GM04503 (cell line): ENCODE data around the gene TTC21B.

Experiments
- DNase-seq: peaks from one replicate; pipeline ENCODE4 v3.0.0-alpha.2; 2012; ENCODE audit warnings: low read depth

TTC21B gene

GRCh38 chr2:165924946-165925345 is 28.6 kb downstream of the TTC21B start:
- no peak for DNase-seq

- no peak for DNase-seq
These were observed 32.8 kb downstream of the TTC21B start for GRCh38 chr2:165920748-165921147.

GRCh38 chr2:165913636-165914035 is 39.9 kb downstream of the TTC21B start:
- no peak for DNase-seq

GRCh38 chr2:165911981-165912380 is 41.6 kb downstream of the TTC21B start:
- no peak for DNase-seq

GRCh38 chr2:165911231-165911630 is 42.3 kb downstream of the TTC21B start:
- DNase-seq, result peak; percentile 44

GRCh38 chr2:165909466-165909865 is 44.1 kb downstream of the TTC21B start:
- DNase-seq, result no peak

GRCh38 chr2:165905854-165906253 is 47.7 kb downstream of the TTC21B start:
- DNase-seq, result no peak

GRCh38 chr2:165905269-165905668 is 48.3 kb downstream of the TTC21B start:
- no peak for DNase-seq

- DNase-seq, result no peak
These were observed 49.1 kb downstream of the TTC21B start for GRCh38 chr2:165904432-165904831.

GRCh38 chr2:165903406-165903805 is 50.2 kb downstream of the TTC21B start:
- no peak for DNase-seq

- DNase-seq, result peak; percentile 5
These were observed 50.6 kb downstream of the TTC21B start for GRCh38 chr2:165902934-165903333.

- DNase-seq, result no peak
These were observed 51.8 kb downstream of the TTC21B start for GRCh38 chr2:165901620-165902298.

GRCh38 chr2:165899311-165899710 is 54.3 kb downstream of the TTC21B start:
- no peak for DNase-seq

GRCh38 chr2:165898381-165898780 is 55.2 kb downstream of the TTC21B start:
- DNase-seq, result no peak

GRCh38 chr2:165897726-165898125 is 55.9 kb downstream of the TTC21B start:
- no peak for DNase-seq

GRCh38 chr2:165897074-165897473 is 56.5 kb downstream of the TTC21B start:
- no peak for DNase-seq

- DNase-seq, result no peak
These were observed 57.6 kb downstream of the TTC21B start for GRCh38 chr2:165895974-165896373.

- DNase-seq, result no peak
These were observed 60.0 kb downstream of the TTC21B start for GRCh38 chr2:165893556-165893955.

- no peak for DNase-seq
These were observed 61.0 kb downstream of the TTC21B start for GRCh38 chr2:165892526-165892925.

- no peak for DNase-seq
These were observed 61.6 kb downstream of the TTC21B start for GRCh38 chr2:165891943-165892342.

- DNase-seq, result no peak
These were observed 62.2 kb downstream of the TTC21B start for GRCh38 chr2:165891345-165891744.

GRCh38 chr2:165889798-165890197 is 63.8 kb downstream of the TTC21B start:
- DNase-seq, result no peak

- DNase-seq, result no peak
These were observed 64.4 kb downstream of the TTC21B start for GRCh38 chr2:165889158-165889557.

- DNase-seq, result no peak
These were observed 65.4 kb downstream of the TTC21B start for GRCh38 chr2:165888171-165888570.
